ENCODE results near the gene CD46. TPM values are rescaled to one million over a fixed set of nuclear protein-coding genes. Genes with fewer than 3 reads are reported as not detected.
"Not testable (repeated sequence)": the region's sequence is repeated elsewhere in the genome, so short reads cannot be mapped to it uniquely, and the experiment has no call there.

CD46 gene
- total and polyA plus RNA-seq, 10 of the 15 experiments (the other 5 are each of a cell fraction or from before 2014, with no cell fraction given): 61.1 to 198 (median 81.4) TPM

- intact Hi-C loops (cut with micrococcal nuclease; ENCODE audit: unreplicated experiment): no loop called here
- ChIA-PET SMC1A (ENCODE audit: uncharacterized antibody, unreplicated experiment) (no interaction called here), CTCF (no interaction called here), POLR2A (no interaction called here), RAD21 (ENCODE audit: unreplicated experiment) (no interaction called here)
- H4K20me1 ChIP-seq (ENCODE audit: control insufficient read depth, insufficient read depth): no peaks in the 10 kb centered on the region
- DNase-seq (ENCODE audit: low read depth, low spot score): no peak
- no peak overlapping the region for H3K9ac ChIP-seq (ENCODE audit: control insufficient read depth, insufficient read depth, low read length)
- H3K27ac ChIP-seq (ENCODE audit: control insufficient read depth, insufficient read depth): no peak overlapping the region
- no peak for ATAC-seq
- TF ChIP-seq STAT1 (conservative IDR thresholded peaks at IDR 0.05): no peak
- no peak overlapping the region for H2AFZ ChIP-seq (ENCODE audit: control insufficient read depth, low read depth, low read length)
- H3K36me3 ChIP-seq (ENCODE audit: control insufficient read depth in 2 of 2, insufficient read depth in 2 of 2, low read length in 1 of 2): no peaks in the 10 kb centered on the region
- BruUV-seq (replicated peaks): no TSS peak
- 42% methylated on average over 2 of the region's 2 CpGs for WGBS (ENCODE audit: insufficient coverage, insufficient replicate concordance, low lambda C conversion rate, missing lambda C conversion rate)
- H3K4me3 ChIP-seq: no peak overlapping the region
- in situ Hi-C loops (cut with MboI): no loop called here
- H3K4me1 ChIP-seq (ENCODE audit: control insufficient read depth, insufficient read depth, low read length): no peaks in the 10 kb centered on the region
- no peaks in the 10 kb centered on the region for H3K79me2 ChIP-seq (ENCODE audit: control insufficient read depth, insufficient read depth, low read length)
- H3K4me2 ChIP-seq (ENCODE audit: control insufficient read depth, insufficient read depth): no peak overlapping the region
- H3K27me3 ChIP-seq (replicated peaks in 1 of 2; ENCODE audit: control insufficient read depth in 2 of 2, insufficient read depth in 2 of 2, low read length in 1 of 2): no peaks in the 10 kb centered on the region; a peak in 1 of 4 replicates
- no peaks in the 10 kb centered on the region; the same call in 2 of the 3 replicates for H3K9me3 ChIP-seq (replicated peaks; ENCODE audit: control insufficient read depth, insufficient read depth, low read length)
- no peak for FAIRE-seq
Measured at GRCh38 chr1:207719234-207719633, 32.6 kb upstream of the CD46 start.

GRCh38 chr1:207728200-207728858 lies 23.5 kb upstream of the CD46 start:
- H3K79me2 ChIP-seq (ENCODE audit: control insufficient read depth, insufficient read depth, low read length); H4K20me1 ChIP-seq (ENCODE audit: control insufficient read depth, insufficient read depth); CTCF ChIA-PET; FAIRE-seq; H2AFZ ChIP-seq (ENCODE audit: control insufficient read depth, low read depth, low read length); BruUV-seq (replicated peaks); SMC1A ChIA-PET (ENCODE audit: uncharacterized antibody, unreplicated experiment); H3K36me3 ChIP-seq (ENCODE audit: control insufficient read depth in 2 of 2, insufficient read depth in 2 of 2, low read length in 1 of 2); H3K9me3 ChIP-seq (replicated peaks; ENCODE audit: control insufficient read depth, insufficient read depth, low read length); H3K9ac ChIP-seq (ENCODE audit: control insufficient read depth, insufficient read depth, low read length); in situ Hi-C loops (cut with MboI); POLR2A ChIA-PET; RAD21 ChIA-PET (ENCODE audit: unreplicated experiment); H3K4me3 ChIP-seq; H3K4me2 ChIP-seq (ENCODE audit: control insufficient read depth, insufficient read depth); DNase-seq (ENCODE audit: low read depth, low spot score); intact Hi-C loops (cut with micrococcal nuclease; ENCODE audit: unreplicated experiment); ATAC-seq; H3K27ac ChIP-seq (ENCODE audit: control insufficient read depth, insufficient read depth); H3K4me1 ChIP-seq (ENCODE audit: control insufficient read depth, insufficient read depth, low read length); H3K27me3 ChIP-seq (replicated peaks in 1 of 2; ENCODE audit: control insufficient read depth in 2 of 2, insufficient read depth in 2 of 2, low read length in 1 of 2): not testable (repeated sequence)
- WGBS (ENCODE audit: insufficient coverage, insufficient replicate concordance, low lambda C conversion rate, missing lambda C conversion rate): 88% methylated on average over 4 of the region's 4 CpGs

GRCh38 chr1:207737503-207738157 lies 14.2 kb upstream of the CD46 start:
- H4K20me1 ChIP-seq (ENCODE audit: control insufficient read depth, insufficient read depth); FAIRE-seq; H3K9me3 ChIP-seq (replicated peaks; ENCODE audit: control insufficient read depth, insufficient read depth, low read length); H3K79me2 ChIP-seq (ENCODE audit: control insufficient read depth, insufficient read depth, low read length); H3K36me3 ChIP-seq (ENCODE audit: control insufficient read depth in 2 of 2, insufficient read depth in 2 of 2, low read length in 1 of 2); H3K4me2 ChIP-seq (ENCODE audit: control insufficient read depth, insufficient read depth); ATAC-seq; H3K4me1 ChIP-seq (ENCODE audit: control insufficient read depth, insufficient read depth, low read length); H3K4me3 ChIP-seq; H3K9ac ChIP-seq (ENCODE audit: control insufficient read depth, insufficient read depth, low read length); intact Hi-C loops (cut with micrococcal nuclease; ENCODE audit: unreplicated experiment); POLR2A ChIA-PET; H3K27ac ChIP-seq (ENCODE audit: control insufficient read depth, insufficient read depth); RAD21 ChIA-PET (ENCODE audit: unreplicated experiment); H2AFZ ChIP-seq (ENCODE audit: control insufficient read depth, low read depth, low read length); DNase-seq (ENCODE audit: low read depth, low spot score); H3K27me3 ChIP-seq (replicated peaks in 1 of 2; ENCODE audit: control insufficient read depth in 2 of 2, insufficient read depth in 2 of 2, low read length in 1 of 2); in situ Hi-C loops (cut with MboI); BruUV-seq (replicated peaks): not testable (repeated sequence)
- CTCF ChIA-PET: interaction anchor here (1.1 kb wide), 1 partner anchor 60 kb away, joined by 3 read pairs; no protein-coding TSS in a partner anchor
- WGBS (ENCODE audit: insufficient coverage, insufficient replicate concordance, low lambda C conversion rate, missing lambda C conversion rate): 42% methylated on average over 7 of the region's 8 CpGs
- SMC1A ChIA-PET (ENCODE audit: uncharacterized antibody, unreplicated experiment): interaction anchor here (1.3 kb wide), 1 partner anchor 24 kb away, joined by 4 read pairs; no protein-coding TSS in a partner anchor

GRCh38 chr1:207738158-207738659 lies 13.6 kb upstream of the CD46 start:
- H3K79me2 ChIP-seq (ENCODE audit: control insufficient read depth, insufficient read depth, low read length); H3K9me3 ChIP-seq (replicated peaks; ENCODE audit: control insufficient read depth, insufficient read depth, low read length); intact Hi-C loops (cut with micrococcal nuclease; ENCODE audit: unreplicated experiment); POLR2A ChIA-PET; H3K36me3 ChIP-seq (ENCODE audit: control insufficient read depth in 2 of 2, insufficient read depth in 2 of 2, low read length in 1 of 2); H3K4me1 ChIP-seq (ENCODE audit: control insufficient read depth, insufficient read depth, low read length); H4K20me1 ChIP-seq (ENCODE audit: control insufficient read depth, insufficient read depth); H3K4me2 ChIP-seq (ENCODE audit: control insufficient read depth, insufficient read depth); H2AFZ ChIP-seq (ENCODE audit: control insufficient read depth, low read depth, low read length); ATAC-seq; H3K4me3 ChIP-seq; RAD21 ChIA-PET (ENCODE audit: unreplicated experiment); H3K27ac ChIP-seq (ENCODE audit: control insufficient read depth, insufficient read depth); FAIRE-seq; H3K9ac ChIP-seq (ENCODE audit: control insufficient read depth, insufficient read depth, low read length); BruUV-seq (replicated peaks); H3K27me3 ChIP-seq (replicated peaks in 1 of 2; ENCODE audit: control insufficient read depth in 2 of 2, insufficient read depth in 2 of 2, low read length in 1 of 2); in situ Hi-C loops (cut with MboI); DNase-seq (ENCODE audit: low read depth, low spot score): not testable (repeated sequence)
- ChIA-PET CTCF (interaction anchor here (1.1 kb wide), 1 partner anchor 59 kb away, joined by 3 read pairs; no protein-coding TSS in a partner anchor), SMC1A (ENCODE audit: uncharacterized antibody, unreplicated experiment) (interaction anchor here (0.7 to 1.3 kb wide), 2 partner anchors 25 to 452 kb away, joined by 3 to 4 read pairs; no protein-coding TSS in a partner anchor)
- WGBS (ENCODE audit: insufficient coverage, insufficient replicate concordance, low lambda C conversion rate, missing lambda C conversion rate): 58% methylated on average over 6 of the region's 6 CpGs
